ENCODE data around the gene WDR87. TPM values are rescaled to one million over a fixed set of nuclear protein-coding genes. Genes with fewer than 3 reads are reported as not detected.
"Not testable (repeated sequence)": the region's sequence is repeated elsewhere in the genome, so short reads cannot be mapped to it uniquely, and the experiment has no call there.

WDR87 gene
- total and polyA plus RNA-seq, 8 donors = 0.02 to 0.04 TPM; not detected in 6

- H3K36me3 ChIP-seq = no peaks in the 10 kb centered on the region
- H3K9me3 ChIP-seq = no peaks in the 10 kb centered on the region
- no peak overlapping the region for H3K27ac ChIP-seq
- H3K4me3 ChIP-seq = no peak overlapping the region
- DNase-seq = no peak
- FAIRE-seq = no peak
- TF ChIP-seq, protein P1, sequence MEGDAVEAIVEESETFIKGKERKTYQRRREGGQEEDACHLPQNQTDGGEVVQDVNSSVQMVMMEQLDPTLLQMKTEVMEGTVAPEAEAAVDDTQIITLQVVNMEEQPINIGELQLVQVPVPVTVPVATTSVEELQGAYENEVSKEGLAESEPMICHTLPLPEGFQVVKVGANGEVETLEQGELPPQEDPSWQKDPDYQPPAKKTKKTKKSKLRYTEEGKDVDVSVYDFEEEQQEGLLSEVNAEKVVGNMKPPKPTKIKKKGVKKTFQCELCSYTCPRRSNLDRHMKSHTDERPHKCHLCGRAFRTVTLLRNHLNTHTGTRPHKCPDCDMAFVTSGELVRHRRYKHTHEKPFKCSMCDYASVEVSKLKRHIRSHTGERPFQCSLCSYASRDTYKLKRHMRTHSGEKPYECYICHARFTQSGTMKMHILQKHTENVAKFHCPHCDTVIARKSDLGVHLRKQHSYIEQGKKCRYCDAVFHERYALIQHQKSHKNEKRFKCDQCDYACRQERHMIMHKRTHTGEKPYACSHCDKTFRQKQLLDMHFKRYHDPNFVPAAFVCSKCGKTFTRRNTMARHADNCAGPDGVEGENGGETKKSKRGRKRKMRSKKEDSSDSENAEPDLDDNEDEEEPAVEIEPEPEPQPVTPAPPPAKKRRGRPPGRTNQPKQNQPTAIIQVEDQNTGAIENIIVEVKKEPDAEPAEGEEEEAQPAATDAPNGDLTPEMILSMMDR (IDR thresholded peaks at IDR 0.05) = no peak
- no peaks in the 10 kb centered on the region for H3K27me3 ChIP-seq
- intact Hi-C loops (cut with DNase I) = no loop called here
- 62 to 74% methylated on average over 5 of the region's 5 CpGs for WGBS, 2 donors
- H3K4me1 ChIP-seq = peaks cover 3 to 17% (median 7%) of the 10 kb centered on the region in 3 donors
- no peak for ATAC-seq
These were observed 22.3 kb upstream of the WDR87 start for GRCh38 chr19:37928527-37929286.

GRCh38 chr19:37926711-37927110 lies 20.3 kb upstream of the WDR87 start:
- Histone ChIP-seq H3K27me3 (no peaks in the 10 kb centered on the region), H3K4me3 (no peak overlapping the region), H3K4me1 (peaks cover 3 to 11% (median 6%) of the 10 kb centered on the region in 3 donors), H3K36me3 (no peaks in the 10 kb centered on the region), H3K9me3 (no peaks in the 10 kb centered on the region), H3K27ac (no peak overlapping the region)
- TF ChIP-seq, protein P1 (IDR thresholded peaks at IDR 0.05) = no peak
- 64 to 67% methylated on average over 5 of the region's 5 CpGs for WGBS, 2 donors
- FAIRE-seq (no peak), DNase-seq (no peak), ATAC-seq (no peak)
- intact Hi-C loops (cut with DNase I) = no loop called here

GRCh38 chr19:37926255-37926654 lies 19.9 kb upstream of the WDR87 start:
- Histone ChIP-seq H3K36me3 (no peaks in the 10 kb centered on the region), H3K27ac (no peak overlapping the region), H3K9me3 (no peaks in the 10 kb centered on the region), H3K4me1 (peaks cover 0 to 6% (median 1%) of the 10 kb centered on the region in 3 donors), H3K27me3 (no peaks in the 10 kb centered on the region), H3K4me3 (no peak overlapping the region)
- no peak for FAIRE-seq
- DNase-seq = no peak
- no peak for ATAC-seq
- 92% methylated on average over 10 of the region's 10 CpGs for WGBS, 2 donors
- TF ChIP-seq, protein P1 (IDR thresholded peaks at IDR 0.05) = no peak
- intact Hi-C loops (cut with DNase I) = no loop called here

DNA sequence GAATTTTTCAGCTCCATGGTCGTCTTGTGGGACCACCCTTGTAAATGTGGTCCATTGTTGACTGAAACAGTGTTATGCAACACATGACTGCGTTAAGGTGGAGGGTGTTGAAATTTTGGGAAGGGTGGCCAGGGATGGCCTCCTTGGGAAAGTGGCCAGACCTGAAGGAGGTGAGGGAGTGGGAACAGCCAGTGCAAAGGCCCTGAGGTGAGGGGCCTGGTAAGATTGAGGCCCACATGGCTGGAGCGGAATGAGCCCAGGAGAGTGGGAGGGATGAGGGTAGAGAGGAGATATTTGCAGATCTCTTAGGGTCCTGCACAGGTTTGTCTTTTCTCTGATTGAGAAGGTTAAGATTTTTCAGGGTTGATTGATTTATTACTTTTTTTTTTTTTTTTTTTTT lies 18.8 kb upstream of the WDR87 start:
- Histone ChIP-seq H3K4me3 (no peak overlapping the region), H3K9me3 (no peaks in the 10 kb centered on the region), H3K4me1 (no peaks in the 10 kb centered on the region), H3K27ac (no peak overlapping the region), H3K27me3 (no peaks in the 10 kb centered on the region), H3K36me3 (no peaks in the 10 kb centered on the region)
- DNase-seq = no peak
- no peak for FAIRE-seq
- intact Hi-C loops (cut with DNase I) = no loop called here
- ATAC-seq = no peak
- 88 to 93% methylated on average over 3 of the region's 3 CpGs for WGBS, 2 donors
- TF ChIP-seq, protein P1 (IDR thresholded peaks at IDR 0.05) = no peak

DNA sequence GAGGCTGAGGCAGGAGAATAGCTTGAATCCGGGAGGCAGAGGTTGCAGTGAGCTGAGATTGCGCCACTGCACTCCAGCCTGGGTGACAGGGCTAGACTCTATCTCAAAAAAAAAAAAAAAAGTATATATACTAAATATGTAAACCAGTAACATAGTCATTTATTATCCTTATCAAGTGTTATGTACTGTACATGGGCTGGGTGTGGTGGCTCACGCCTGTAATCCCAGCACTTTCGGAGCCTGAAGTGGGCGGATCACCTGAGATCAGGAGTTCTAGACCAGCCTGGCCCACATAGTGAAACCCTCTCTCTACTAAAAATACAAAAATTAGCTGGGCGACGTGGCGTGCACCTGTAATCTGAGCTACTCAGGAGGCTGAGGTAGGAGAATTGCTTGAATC lies 18.2 kb upstream of the WDR87 start:
- H3K4me3 ChIP-seq; H3K27me3 ChIP-seq; DNase-seq; FAIRE-seq; H3K4me1 ChIP-seq; H3K9me3 ChIP-seq; intact Hi-C loops (cut with DNase I); H3K27ac ChIP-seq; H3K36me3 ChIP-seq: not testable (repeated sequence)
- peak in 1 of 4 donors; percentile 8 for ATAC-seq
- 93 to 95% methylated on average over 8 of the region's 8 CpGs for WGBS, 2 donors
